Stimulated activated naive CD4-positive, alpha-beta T cell treated with Interleukin-2 at 50 U/mL for 16 hours (primary cell): ENCODE data around the gene CST7.
"Not testable (repeated sequence)": the region's sequence is repeated elsewhere in the genome, so short reads cannot be mapped to it uniquely, and the experiment has no call there.

Experiments
- DNase-seq: peaks from one replicate; lab custom pipeline; 2025; lab: John Stamatoyannopoulos, UW

CST7 gene

GRCh38 chr20:24986436-24987015, 37.5 kb downstream of the CST7 start:
- no peak for DNase-seq

GRCh38 chr20:24987244-24987643, 38.2 kb downstream of the CST7 start:
- DNase-seq: peak; percentile 9

GRCh38 chr20:24987873-24988835, 39.1 kb downstream of the CST7 start:
- no peak for DNase-seq

- no peak for DNase-seq
These were observed 40.1 kb downstream of the CST7 start for GRCh38 chr20:24989162-24989561.

GRCh38 chr20:24990810-24991252, 41.8 kb downstream of the CST7 start:
- no peak for DNase-seq

- no peak for DNase-seq
These were observed 42.9 kb downstream of the CST7 start for GRCh38 chr20:24991897-24992486.

- DNase-seq: peak; percentile 97
These were observed 43.6 kb downstream of the CST7 start, which contains the start of gene APMAP for GRCh38 chr20:24992487-24993205. TSS of gene APMAP (minus strand) at chr20:24992751. CDS start at chr20:24992688, 63 bp downstream.

- DNase-seq: no peak
These were observed 44.5 kb downstream of the CST7 start for GRCh38 chr20:24993337-24994185.

GRCh38 chr20:24994186-24994465, 45.1 kb downstream of the CST7 start:
- DNase-seq: no peak

- DNase-seq: peak; percentile 74
These were observed 45.6 kb downstream of the CST7 start for GRCh38 chr20:24994470-24995368.

- no peak for DNase-seq
These were observed 46.8 kb downstream of the CST7 start for GRCh38 chr20:24995741-24996448.

GRCh38 chr20:24996449-24997377, 47.6 kb downstream of the CST7 start:
- no peak for DNase-seq

GRCh38 chr20:24998121-24998520, 49.1 kb downstream of the CST7 start:
- DNase-seq: no peak

GRCh38 chr20:24998631-24999445, 49.8 kb downstream of the CST7 start:
- DNase-seq: no peak

- no peak for DNase-seq
These were observed 50.5 kb downstream of the CST7 start for GRCh38 chr20:24999568-24999967.

GRCh38 chr20:25000268-25000801, 51.3 kb downstream of the CST7 start:
- no peak for DNase-seq

- DNase-seq: not testable (repeated sequence)
These were observed 52.3 kb downstream of the CST7 start for GRCh38 chr20:25001323-25001722.
